ENCODE results near the gene FAM89A.
"Not testable (repeated sequence)": the region's sequence is repeated elsewhere in the genome, so short reads cannot be mapped to it uniquely, and the experiment has no call there.

The FAM89A gene

GRCh38 chr1:231011360-231011759, 28.7 kb downstream of the FAM89A start:
- DNase-seq, result no peak
- Histone ChIP-seq H3K9me2 (replicated peaks; ENCODE audit: insufficient read depth, low read length) (no peaks in the 10 kb centered on the region), H2AFZ (ENCODE audit: low read length) (no peak overlapping the region), H3K4me2 (ENCODE audit: low read depth, low read length) (no peak overlapping the region), H3K27me3 (replicated peaks; ENCODE audit: insufficient read depth, low read length) (no peaks in the 10 kb centered on the region), H3K27ac (ENCODE audit: low read length) (no peak overlapping the region), H3K4me1 (ENCODE audit: low read length) (no peaks in the 10 kb centered on the region), H3K9me3 (replicated peaks; ENCODE audit: insufficient read depth, low read length) (no peaks in the 10 kb centered on the region), H3K9ac (ENCODE audit: low read length) (no peak overlapping the region), H4K20me1 (ENCODE audit: insufficient read depth, low read length) (no peaks in the 10 kb centered on the region), H3K79me2 (ENCODE audit: low read length) (no peaks in the 10 kb centered on the region), H3K4me3 (ENCODE audit: low read length) (no peak overlapping the region), H3F3A (ENCODE audit: insufficient read depth, low read length) (no peaks in the 10 kb centered on the region), H3K36me3 (replicated peaks; ENCODE audit: insufficient read depth, low read length) (no peaks in the 10 kb centered on the region)
- TF ChIP-seq EZH2 (optimal IDR thresholded peaks at IDR 0.05; ENCODE audit: low read depth, low read length), result no peak
- no peak for TF ChIP-seq EZH2phosphoT487 (IDR thresholded peaks at IDR 0.05; ENCODE audit: low read length)
- no peak for TF ChIP-seq CTCF (IDR thresholded peaks at IDR 0.05; ENCODE audit: low read length)

GRCh38 chr1:231007535-231007934, 32.5 kb downstream of the FAM89A start:
- not testable (repeated sequence) for H3K36me3 ChIP-seq (replicated peaks; ENCODE audit: insufficient read depth, low read length); H3K4me3 ChIP-seq (ENCODE audit: low read length); H2AFZ ChIP-seq (ENCODE audit: low read length); H4K20me1 ChIP-seq (ENCODE audit: insufficient read depth, low read length); H3K9me3 ChIP-seq (replicated peaks; ENCODE audit: insufficient read depth, low read length); H3K27me3 ChIP-seq (replicated peaks; ENCODE audit: insufficient read depth, low read length); H3K9ac ChIP-seq (ENCODE audit: low read length); H3K9me2 ChIP-seq (replicated peaks; ENCODE audit: insufficient read depth, low read length); DNase-seq; H3K4me2 ChIP-seq (ENCODE audit: low read depth, low read length); H3K27ac ChIP-seq (ENCODE audit: low read length); H3K79me2 ChIP-seq (ENCODE audit: low read length); H3F3A ChIP-seq (ENCODE audit: insufficient read depth, low read length); H3K4me1 ChIP-seq (ENCODE audit: low read length)

- no peaks in the 10 kb centered on the region for H3K27me3 ChIP-seq (replicated peaks; ENCODE audit: insufficient read depth, low read length)
- no peaks in the 10 kb centered on the region for H3K9me2 ChIP-seq (replicated peaks; ENCODE audit: insufficient read depth, low read length)
- TF ChIP-seq CTCF (IDR thresholded peaks at IDR 0.05; ENCODE audit: low read length) (no peak), EZH2phosphoT487 (IDR thresholded peaks at IDR 0.05; ENCODE audit: low read length) (no peak)
- no peak overlapping the region for H3K27ac ChIP-seq (ENCODE audit: low read length)
- no peaks in the 10 kb centered on the region for H3K79me2 ChIP-seq (ENCODE audit: low read length)
- no peak overlapping the region for H3K4me3 ChIP-seq (ENCODE audit: low read length)
- H3K9me3 ChIP-seq (replicated peaks; ENCODE audit: insufficient read depth, low read length), result no peaks in the 10 kb centered on the region
- H3K4me1 ChIP-seq (ENCODE audit: low read length), result no peaks in the 10 kb centered on the region
- no peaks in the 10 kb centered on the region for H4K20me1 ChIP-seq (ENCODE audit: insufficient read depth, low read length)
- no peak overlapping the region for H2AFZ ChIP-seq (ENCODE audit: low read length)
- no peaks in the 10 kb centered on the region for H3F3A ChIP-seq (ENCODE audit: insufficient read depth, low read length)
- H3K9ac ChIP-seq (ENCODE audit: low read length), result no peak overlapping the region
- peaks cover 20% of the 10 kb centered on the region; the same call in 1 of the 2 replicates for H3K36me3 ChIP-seq (replicated peaks; ENCODE audit: insufficient read depth, low read length)
- no peak for DNase-seq
- no peak overlapping the region for H3K4me2 ChIP-seq (ENCODE audit: low read depth, low read length)
These were observed 38.2 kb downstream of the FAM89A start for GRCh38 chr1:231001892-231002291.

GRCh38 chr1:231000639-231001038, 39.4 kb downstream of the FAM89A start:
- Histone ChIP-seq H3K27ac (ENCODE audit: low read length) (no peak overlapping the region), H3K79me2 (ENCODE audit: low read length) (no peaks in the 10 kb centered on the region), H3K9me3 (replicated peaks; ENCODE audit: insufficient read depth, low read length) (no peaks in the 10 kb centered on the region), H3K9me2 (replicated peaks; ENCODE audit: insufficient read depth, low read length) (no peaks in the 10 kb centered on the region), H3K4me2 (ENCODE audit: low read depth, low read length) (no peak overlapping the region), H2AFZ (ENCODE audit: low read length) (no peak overlapping the region), H3K9ac (ENCODE audit: low read length) (no peak overlapping the region), H3K4me1 (ENCODE audit: low read length) (no peaks in the 10 kb centered on the region), H3K4me3 (ENCODE audit: low read length) (no peak overlapping the region), H3K36me3 (replicated peaks; ENCODE audit: insufficient read depth, low read length) (peaks cover 20% of the 10 kb centered on the region; the same call in 1 of the 2 replicates), H3K27me3 (replicated peaks; ENCODE audit: insufficient read depth, low read length) (no peaks in the 10 kb centered on the region), H3F3A (ENCODE audit: insufficient read depth, low read length) (no peaks in the 10 kb centered on the region), H4K20me1 (ENCODE audit: insufficient read depth, low read length) (no peaks in the 10 kb centered on the region)
- TF ChIP-seq EZH2 (optimal IDR thresholded peaks at IDR 0.05; ENCODE audit: low read depth, low read length), result no peak
- no peak for TF ChIP-seq EZH2phosphoT487 (IDR thresholded peaks at IDR 0.05; ENCODE audit: low read length)
- no peak for TF ChIP-seq CTCF (IDR thresholded peaks at IDR 0.05; ENCODE audit: low read length)
- DNase-seq, result no peak

Measured in MM.1S (cell line).